ENCODE results near the gene THSD4. TPM values are rescaled to one million over a fixed set of nuclear protein-coding genes. Genes with fewer than 3 reads are reported as not detected.

Gene THSD4
- total RNA-seq, 1 experiment from 2014 or later = 29.3 TPM

- no peak for DNase-seq
- Histone ChIP-seq H3K79me2 (ENCODE audit: low read depth) (peaks cover 28% of the 10 kb centered on the region; the same call in 1 of the 2 replicates), H4K20me1 (ENCODE audit: insufficient read depth) (no peaks in the 10 kb centered on the region), H3K4me1 (replicated peaks; ENCODE audit: insufficient read depth) (peaks cover 13% of the 10 kb centered on the region), H3K27ac (no peak overlapping the region), H2AFZ (no peak overlapping the region), H3K27me3 (ENCODE audit: insufficient read depth, low read depth) (no peaks in the 10 kb centered on the region), H3F3A (ENCODE audit: insufficient read depth, low read depth) (no peaks in the 10 kb centered on the region), H3K36me3 (ENCODE audit: low read depth) (no peaks in the 10 kb centered on the region), H3K9me2 (ENCODE audit: insufficient read depth) (no peaks in the 10 kb centered on the region), H3K4me3 (no peak overlapping the region), H3K9me3 (ENCODE audit: insufficient read depth, low read depth) (no peaks in the 10 kb centered on the region), H3K4me2 (no peak overlapping the region)
- POLR2A ChIA-PET (ENCODE audit: unreplicated experiment) = no interaction called here
- no TSS peak for BruUV-seq (replicated peaks)
- intact Hi-C loops (cut with micrococcal nuclease; ENCODE audit: unreplicated experiment) = no loop called here
- TF ChIP-seq, protein P1, sequence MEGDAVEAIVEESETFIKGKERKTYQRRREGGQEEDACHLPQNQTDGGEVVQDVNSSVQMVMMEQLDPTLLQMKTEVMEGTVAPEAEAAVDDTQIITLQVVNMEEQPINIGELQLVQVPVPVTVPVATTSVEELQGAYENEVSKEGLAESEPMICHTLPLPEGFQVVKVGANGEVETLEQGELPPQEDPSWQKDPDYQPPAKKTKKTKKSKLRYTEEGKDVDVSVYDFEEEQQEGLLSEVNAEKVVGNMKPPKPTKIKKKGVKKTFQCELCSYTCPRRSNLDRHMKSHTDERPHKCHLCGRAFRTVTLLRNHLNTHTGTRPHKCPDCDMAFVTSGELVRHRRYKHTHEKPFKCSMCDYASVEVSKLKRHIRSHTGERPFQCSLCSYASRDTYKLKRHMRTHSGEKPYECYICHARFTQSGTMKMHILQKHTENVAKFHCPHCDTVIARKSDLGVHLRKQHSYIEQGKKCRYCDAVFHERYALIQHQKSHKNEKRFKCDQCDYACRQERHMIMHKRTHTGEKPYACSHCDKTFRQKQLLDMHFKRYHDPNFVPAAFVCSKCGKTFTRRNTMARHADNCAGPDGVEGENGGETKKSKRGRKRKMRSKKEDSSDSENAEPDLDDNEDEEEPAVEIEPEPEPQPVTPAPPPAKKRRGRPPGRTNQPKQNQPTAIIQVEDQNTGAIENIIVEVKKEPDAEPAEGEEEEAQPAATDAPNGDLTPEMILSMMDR (conservative IDR thresholded peaks at IDR 0.05) = no peak
- no peak for TF ChIP-seq EZH2 (IDR thresholded peaks at IDR 0.05; ENCODE audit: low read depth)
- CTCF ChIA-PET = no interaction called here
Observed at GRCh38 chr15:71138473-71138872, 23.2 kb downstream of the THSD4 start.

GRCh38 chr15:71139241-71139640 lies 24.0 kb downstream of the THSD4 start:
- Histone ChIP-seq H4K20me1 (ENCODE audit: insufficient read depth) (no peaks in the 10 kb centered on the region), H3K9me2 (ENCODE audit: insufficient read depth) (no peaks in the 10 kb centered on the region), H3K79me2 (ENCODE audit: low read depth) (peaks cover 25% of the 10 kb centered on the region; the same call in 1 of the 2 replicates), H3F3A (ENCODE audit: insufficient read depth, low read depth) (no peaks in the 10 kb centered on the region), H3K27me3 (ENCODE audit: insufficient read depth, low read depth) (no peaks in the 10 kb centered on the region), H3K36me3 (ENCODE audit: low read depth) (no peaks in the 10 kb centered on the region; the same call in 1 of the 2 replicates), H3K9me3 (ENCODE audit: insufficient read depth, low read depth) (no peaks in the 10 kb centered on the region), H3K27ac (no peak overlapping the region), H2AFZ (no peak overlapping the region), H3K4me3 (no peak overlapping the region), H3K4me1 (replicated peaks; ENCODE audit: insufficient read depth) (peaks cover 13% of the 10 kb centered on the region), H3K4me2 (no peak overlapping the region)
- CTCF ChIA-PET = no interaction called here
- no TSS peak for BruUV-seq (replicated peaks)
- no peak for DNase-seq
- POLR2A ChIA-PET (ENCODE audit: unreplicated experiment) = no interaction called here
- intact Hi-C loops (cut with micrococcal nuclease; ENCODE audit: unreplicated experiment) = no loop called here
- TF ChIP-seq, protein P1 (conservative IDR thresholded peaks at IDR 0.05) = no peak
- TF ChIP-seq EZH2 (IDR thresholded peaks at IDR 0.05; ENCODE audit: low read depth) = no peak

DNA sequence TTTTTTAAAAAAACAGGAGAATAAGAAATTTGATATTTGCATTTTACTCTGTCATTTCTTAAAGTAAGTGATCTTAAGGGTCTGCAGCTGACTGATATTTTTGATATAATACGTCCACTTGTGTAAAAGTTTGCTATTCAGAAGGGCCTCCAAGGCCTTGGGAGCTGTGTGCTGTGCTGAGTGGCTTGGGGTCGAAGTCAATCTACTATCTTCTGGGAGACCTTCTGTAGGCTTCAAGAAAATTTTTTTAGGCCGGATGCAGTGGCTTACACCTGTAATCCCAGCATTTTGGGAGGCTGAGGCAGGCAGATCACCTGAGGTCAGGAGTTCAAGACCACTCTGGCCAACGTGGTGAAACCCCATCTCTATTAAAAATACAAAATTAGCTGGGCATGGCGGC lies 26.3 kb downstream of the THSD4 start:
- CTCF ChIA-PET = no interaction called here
- H3K4me1 ChIP-seq (replicated peaks; ENCODE audit: insufficient read depth) = peaks cover 6% of the 10 kb centered on the region
- intact Hi-C loops (cut with micrococcal nuclease; ENCODE audit: unreplicated experiment) = no loop called here

More for the DNA sequence above, 26.3 kb downstream of the THSD4 start:
- Histone ChIP-seq H3K27ac (no peak overlapping the region), H4K20me1 (ENCODE audit: insufficient read depth) (no peaks in the 10 kb centered on the region), H3K27me3 (ENCODE audit: insufficient read depth, low read depth) (no peaks in the 10 kb centered on the region), H3K79me2 (ENCODE audit: low read depth) (peaks cover 25% of the 10 kb centered on the region; the same call in 1 of the 2 replicates), H3K4me2 (no peak overlapping the region), H3K9me2 (ENCODE audit: insufficient read depth) (no peaks in the 10 kb centered on the region), H2AFZ (no peak overlapping the region), H3K9me3 (ENCODE audit: insufficient read depth, low read depth) (no peaks in the 10 kb centered on the region), H3K36me3 (ENCODE audit: low read depth) (no peaks in the 10 kb centered on the region; the same call in 1 of the 2 replicates), H3K4me3 (no peak overlapping the region), H3F3A (ENCODE audit: insufficient read depth, low read depth) (no peaks in the 10 kb centered on the region)
- DNase-seq = no peak
- no TSS peak for BruUV-seq (replicated peaks)
- POLR2A ChIA-PET (ENCODE audit: unreplicated experiment) = no interaction called here
- no peak for TF ChIP-seq EZH2 (IDR thresholded peaks at IDR 0.05; ENCODE audit: low read depth)
- TF ChIP-seq, protein P1 (conservative IDR thresholded peaks at IDR 0.05) = no peak
